Measurements from ENCODE around the gene PHPT1.

DNA sequence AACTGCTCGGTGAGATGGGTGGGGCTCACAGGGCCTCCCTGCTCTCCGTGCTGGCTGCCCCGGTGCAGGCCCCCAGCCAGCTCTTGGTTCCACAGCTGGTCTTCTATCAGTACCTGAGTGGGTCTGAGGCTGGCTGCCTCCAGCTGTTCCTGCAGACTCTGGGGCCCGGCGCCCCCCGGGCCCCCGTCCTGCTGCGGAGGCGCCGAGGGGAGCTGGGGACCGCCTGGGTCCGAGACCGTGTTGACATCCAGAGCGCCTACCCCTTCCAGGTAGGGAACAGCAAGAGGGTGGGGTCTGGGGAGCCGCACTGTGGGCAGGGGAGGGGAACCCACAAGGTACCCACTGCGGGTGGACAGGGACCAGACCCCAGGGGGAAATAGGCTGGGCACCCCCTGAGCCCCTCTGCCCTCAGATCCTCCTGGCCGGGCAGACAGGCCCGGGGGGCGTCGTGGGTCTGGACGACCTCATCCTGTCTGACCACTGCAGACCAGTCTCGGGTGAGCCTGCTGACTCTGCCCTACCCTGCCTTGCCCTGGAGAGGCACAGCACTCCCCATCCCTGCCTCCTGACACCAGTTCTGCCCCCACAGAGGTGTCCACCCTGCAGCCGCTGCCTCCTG is 5.7 kb downstream of the PHPT1 start:
- no peak for TF ChIP-seq GATA2 (IDR thresholded peaks at IDR 0.05; ENCODE audit: low read depth, low read length)
- TF ChIP-seq GATA3 (IDR thresholded peaks at IDR 0.05; ENCODE audit: low read depth, low read length) = no peak

All from SH-SY5Y (cell line).